H1 (cell line): ENCODE results near the gene RNF4. TPM values are rescaled to one million over a fixed set of nuclear protein-coding genes. Genes with fewer than 3 reads are reported as not detected.

Experiments
- GTF2F1 ChIP-seq: IDR thresholded peaks from 2 replicates; pipeline ENCODE4 v1.6.1; 2012; ENCODE audit warnings: low read depth, low read length, improper control_type of control experiment, borderline replicate concordance
- POLR2AphosphoS5 ChIP-seq: IDR thresholded peaks from 2 replicates; pipeline ENCODE4 v1.6.1; 2011; ENCODE audit warnings: low read depth, low read length
- SP1 ChIP-seq: IDR thresholded peaks from 2 replicates; pipeline ENCODE4 v1.6.1; 2011; ENCODE audit warnings: low read depth, low read length
- SP2 ChIP-seq: IDR thresholded peaks from 2 replicates; pipeline ENCODE4 v1.6.1; 2012; ENCODE audit warnings: mild to moderate bottlenecking, low read length, inconsistent platforms
- TBP ChIP-seq: IDR thresholded peaks from 2 replicates; pipeline ENCODE4 v1.6.1; 2011; ENCODE audit warnings: low read depth, low read length, improper control_type of control experiment
- polyA plus RNA-seq, 7 experiments: library from polyadenylated mRNA; depleted of rRNA in 3 of 7; stranded (reverse) in 5 of 7; unstranded in 2 of 7; fragments of >200 nt in 5 of 7; fragments of 200-250 nt in 2 of 7; gene quantifications; 1 replicate in 5 of 7; 2 replicates in 1 of 7; 4 replicates in 1 of 7; pipeline versions ENCODE4 v1.2.1 to v1.2.3, GENCODE V29; 2011 to 2013; ENCODE audit warnings: missing spikeins in 2 of 7, mixed read lengths in 2 of 7
- total RNA-seq: library from RNA; stranded (reverse); fragmentation: NEBNext Ultra II Directional; extraction: Animal tissue kit (Norgen Biotek cat#: 25700); gene quantifications from 2 replicates; pipeline ENCODE4 v1.2.1, GENCODE V29; 2021
- TF ChIP-seq, protein P1 (sequence below): IDR thresholded peaks from 2 replicates; pipeline ENCODE4 v1.6.1; 2012; ENCODE audit warnings: low read length, inconsistent platforms
- TF ChIP-seq, protein P2 (sequence below): fragments of 300-600 bp; sonication (generic); IDR thresholded peaks from 2 replicates; pipeline ENCODE4 v1.7.1; 2012; ENCODE audit warnings: low read length, moderate library complexity, mild to moderate bottlenecking, inconsistent platforms; ENCODE audit not compliant: insufficient replicate concordance
- TF ChIP-seq, protein P3 (sequence below): IDR thresholded peaks from 2 replicates; pipeline ENCODE4 v1.6.1; 2012; ENCODE audit warnings: inconsistent platforms

The RNF4 gene
- total and polyA plus RNA-seq, 2 of the 8 experiments (the other 6 are each of a cell fraction or from before 2014, with no cell fraction given): 68.2 to 78.9 TPM

GRCh38 chr4:2536193-2537010 lies 67.5 kb downstream of the RNF4 start, which contains the start of gene FAM193A (continued):
- TF ChIP-seq SP1 (peak; percentile 48; the same call in 1 of the 2 replicates), TBP (0 out of 2 replicates have a peak, but pooled peaks have one; percentile 36), SP2 (no peak), GTF2F1 (no peak), POLR2AphosphoS5 (peak; percentile 87; the same call in 1 of the 2 replicates)
- TF ChIP-seq, protein P1, sequence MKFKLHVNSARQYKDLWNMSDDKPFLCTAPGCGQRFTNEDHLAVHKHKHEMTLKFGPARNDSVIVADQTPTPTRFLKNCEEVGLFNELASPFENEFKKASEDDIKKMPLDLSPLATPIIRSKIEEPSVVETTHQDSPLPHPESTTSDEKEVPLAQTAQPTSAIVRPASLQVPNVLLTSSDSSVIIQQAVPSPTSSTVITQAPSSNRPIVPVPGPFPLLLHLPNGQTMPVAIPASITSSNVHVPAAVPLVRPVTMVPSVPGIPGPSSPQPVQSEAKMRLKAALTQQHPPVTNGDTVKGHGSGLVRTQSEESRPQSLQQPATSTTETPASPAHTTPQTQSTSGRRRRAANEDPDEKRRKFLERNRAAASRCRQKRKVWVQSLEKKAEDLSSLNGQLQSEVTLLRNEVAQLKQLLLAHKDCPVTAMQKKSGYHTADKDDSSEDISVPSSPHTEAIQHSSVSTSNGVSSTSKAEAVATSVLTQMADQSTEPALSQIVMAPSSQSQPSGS: no peak
- TF ChIP-seq, protein P2, sequence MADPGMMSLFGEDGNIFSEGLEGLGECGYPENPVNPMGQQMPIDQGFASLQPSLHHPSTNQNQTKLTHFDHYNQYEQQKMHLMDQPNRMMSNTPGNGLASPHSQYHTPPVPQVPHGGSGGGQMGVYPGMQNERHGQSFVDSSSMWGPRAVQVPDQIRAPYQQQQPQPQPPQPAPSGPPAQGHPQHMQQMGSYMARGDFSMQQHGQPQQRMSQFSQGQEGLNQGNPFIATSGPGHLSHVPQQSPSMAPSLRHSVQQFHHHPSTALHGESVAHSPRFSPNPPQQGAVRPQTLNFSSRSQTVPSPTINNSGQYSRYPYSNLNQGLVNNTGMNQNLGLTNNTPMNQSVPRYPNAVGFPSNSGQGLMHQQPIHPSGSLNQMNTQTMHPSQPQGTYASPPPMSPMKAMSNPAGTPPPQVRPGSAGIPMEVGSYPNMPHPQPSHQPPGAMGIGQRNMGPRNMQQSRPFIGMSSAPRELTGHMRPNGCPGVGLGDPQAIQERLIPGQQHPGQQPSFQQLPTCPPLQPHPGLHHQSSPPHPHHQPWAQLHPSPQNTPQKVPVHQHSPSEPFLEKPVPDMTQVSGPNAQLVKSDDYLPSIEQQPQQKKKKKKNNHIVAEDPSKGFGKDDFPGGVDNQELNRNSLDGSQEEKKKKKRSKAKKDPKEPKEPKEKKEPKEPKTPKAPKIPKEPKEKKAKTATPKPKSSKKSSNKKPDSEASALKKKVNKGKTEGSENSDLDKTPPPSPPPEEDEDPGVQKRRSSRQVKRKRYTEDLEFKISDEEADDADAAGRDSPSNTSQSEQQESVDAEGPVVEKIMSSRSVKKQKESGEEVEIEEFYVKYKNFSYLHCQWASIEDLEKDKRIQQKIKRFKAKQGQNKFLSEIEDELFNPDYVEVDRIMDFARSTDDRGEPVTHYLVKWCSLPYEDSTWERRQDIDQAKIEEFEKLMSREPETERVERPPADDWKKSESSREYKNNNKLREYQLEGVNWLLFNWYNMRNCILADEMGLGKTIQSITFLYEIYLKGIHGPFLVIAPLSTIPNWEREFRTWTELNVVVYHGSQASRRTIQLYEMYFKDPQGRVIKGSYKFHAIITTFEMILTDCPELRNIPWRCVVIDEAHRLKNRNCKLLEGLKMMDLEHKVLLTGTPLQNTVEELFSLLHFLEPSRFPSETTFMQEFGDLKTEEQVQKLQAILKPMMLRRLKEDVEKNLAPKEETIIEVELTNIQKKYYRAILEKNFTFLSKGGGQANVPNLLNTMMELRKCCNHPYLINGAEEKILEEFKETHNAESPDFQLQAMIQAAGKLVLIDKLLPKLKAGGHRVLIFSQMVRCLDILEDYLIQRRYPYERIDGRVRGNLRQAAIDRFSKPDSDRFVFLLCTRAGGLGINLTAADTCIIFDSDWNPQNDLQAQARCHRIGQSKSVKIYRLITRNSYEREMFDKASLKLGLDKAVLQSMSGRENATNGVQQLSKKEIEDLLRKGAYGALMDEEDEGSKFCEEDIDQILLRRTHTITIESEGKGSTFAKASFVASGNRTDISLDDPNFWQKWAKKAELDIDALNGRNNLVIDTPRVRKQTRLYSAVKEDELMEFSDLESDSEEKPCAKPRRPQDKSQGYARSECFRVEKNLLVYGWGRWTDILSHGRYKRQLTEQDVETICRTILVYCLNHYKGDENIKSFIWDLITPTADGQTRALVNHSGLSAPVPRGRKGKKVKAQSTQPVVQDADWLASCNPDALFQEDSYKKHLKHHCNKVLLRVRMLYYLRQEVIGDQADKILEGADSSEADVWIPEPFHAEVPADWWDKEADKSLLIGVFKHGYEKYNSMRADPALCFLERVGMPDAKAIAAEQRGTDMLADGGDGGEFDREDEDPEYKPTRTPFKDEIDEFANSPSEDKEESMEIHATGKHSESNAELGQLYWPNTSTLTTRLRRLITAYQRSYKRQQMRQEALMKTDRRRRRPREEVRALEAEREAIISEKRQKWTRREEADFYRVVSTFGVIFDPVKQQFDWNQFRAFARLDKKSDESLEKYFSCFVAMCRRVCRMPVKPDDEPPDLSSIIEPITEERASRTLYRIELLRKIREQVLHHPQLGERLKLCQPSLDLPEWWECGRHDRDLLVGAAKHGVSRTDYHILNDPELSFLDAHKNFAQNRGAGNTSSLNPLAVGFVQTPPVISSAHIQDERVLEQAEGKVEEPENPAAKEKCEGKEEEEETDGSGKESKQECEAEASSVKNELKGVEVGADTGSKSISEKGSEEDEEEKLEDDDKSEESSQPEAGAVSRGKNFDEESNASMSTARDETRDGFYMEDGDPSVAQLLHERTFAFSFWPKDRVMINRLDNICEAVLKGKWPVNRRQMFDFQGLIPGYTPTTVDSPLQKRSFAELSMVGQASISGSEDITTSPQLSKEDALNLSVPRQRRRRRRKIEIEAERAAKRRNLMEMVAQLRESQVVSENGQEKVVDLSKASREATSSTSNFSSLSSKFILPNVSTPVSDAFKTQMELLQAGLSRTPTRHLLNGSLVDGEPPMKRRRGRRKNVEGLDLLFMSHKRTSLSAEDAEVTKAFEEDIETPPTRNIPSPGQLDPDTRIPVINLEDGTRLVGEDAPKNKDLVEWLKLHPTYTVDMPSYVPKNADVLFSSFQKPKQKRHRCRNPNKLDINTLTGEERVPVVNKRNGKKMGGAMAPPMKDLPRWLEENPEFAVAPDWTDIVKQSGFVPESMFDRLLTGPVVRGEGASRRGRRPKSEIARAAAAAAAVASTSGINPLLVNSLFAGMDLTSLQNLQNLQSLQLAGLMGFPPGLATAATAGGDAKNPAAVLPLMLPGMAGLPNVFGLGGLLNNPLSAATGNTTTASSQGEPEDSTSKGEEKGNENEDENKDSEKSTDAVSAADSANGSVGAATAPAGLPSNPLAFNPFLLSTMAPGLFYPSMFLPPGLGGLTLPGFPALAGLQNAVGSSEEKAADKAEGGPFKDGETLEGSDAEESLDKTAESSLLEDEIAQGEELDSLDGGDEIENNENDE: no peak
- TF ChIP-seq, protein P3, sequence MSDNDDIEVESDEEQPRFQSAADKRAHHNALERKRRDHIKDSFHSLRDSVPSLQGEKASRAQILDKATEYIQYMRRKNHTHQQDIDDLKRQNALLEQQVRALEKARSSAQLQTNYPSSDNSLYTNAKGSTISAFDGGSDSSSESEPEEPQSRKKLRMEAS: 0 out of 2 replicates have a peak, but pooled peaks have one; percentile 37
